Stimulated activated CD8-positive, alpha-beta memory T cell treated with anti-CD3 and anti-CD28 coated beads, Interleukin-7, amount 100 ng/mL, for 48 hours (primary cell): Measurements from ENCODE around the gene COQ5.

Experiments
- DNase-seq, 2 donors: peaks; one replicate each; pipeline ENCODE4 v3.0.0-alpha.2; 2020; ENCODE audit warnings: low read depth in 1 of 2; ENCODE audit errors: extremely low read depth in 1 of 2

The COQ5 gene

GRCh38 chr12:120460157-120460556, 68.8 kb downstream of the COQ5 start:
- no peak for DNase-seq

- DNase-seq: no peak
Observed at GRCh38 chr12:120457133-120457532, 71.8 kb downstream of the COQ5 start.

GRCh38 chr12:120455302-120455701, 73.7 kb downstream of the COQ5 start:
- no peak for DNase-seq

- DNase-seq: no peak
Observed at GRCh38 chr12:120453977-120454376, 75.0 kb downstream of the COQ5 start.
